Smooth muscle cell (in vitro differentiated cells): ENCODE results near the gene SLC6A11. TPM values are rescaled to one million over a fixed set of nuclear protein-coding genes. Genes with fewer than 3 reads are reported as not detected.
A peak's percentile ranks its signal among the peaks of the same experiment; 100 is the strongest.

Experiments
- DNase-seq: peaks from one replicate; lab custom pipeline; 2025; ENCODE audit not compliant: unreplicated experiment; lab: John Stamatoyannopoulos, UW
- H2AFZ ChIP-seq: fragments of 200-600 bp; sonication (generic); 2 replicates; pipeline ENCODE4 v1.6.0; 2016; ENCODE audit warnings: antibody characterized with exemption, low read depth, mild to moderate bottlenecking
- H3F3A ChIP-seq: fragments of 200-600 bp; sonication (generic); 2 replicates; pipeline ENCODE4 v1.6.0; 2017; ENCODE audit warnings: antibody characterized with exemption, low read depth
- H3K27ac ChIP-seq: fragments of 200-600 bp; sonication (generic); 2 replicates; pipeline ENCODE4 v1.5.1; 2016; ENCODE audit warnings: low read depth, mild to moderate bottlenecking
- H3K27me3 ChIP-seq: fragments of 200-600 bp; sonication (generic); 2 replicates; pipeline ENCODE4 v1.6.1; 2016; ENCODE audit warnings: low read depth, mild to moderate bottlenecking
- H3K36me3 ChIP-seq: fragments of 200-600 bp; sonication (generic); 2 replicates; pipeline ENCODE4 v1.5.1; 2016; ENCODE audit warnings: low read depth
- H3K4me1 ChIP-seq: fragments of 200-600 bp; sonication (generic); 2 replicates; pipeline ENCODE4 v1.5.1; 2016; ENCODE audit warnings: low read depth
- H3K4me2 ChIP-seq: fragments of 200-600 bp; sonication (generic); 2 replicates; pipeline ENCODE4 v1.6.0; 2016; ENCODE audit warnings: mild to moderate bottlenecking
- H3K4me3 ChIP-seq: fragments of 200-600 bp; sonication (generic); 2 replicates; pipeline ENCODE4 v1.5.1; 2016; ENCODE audit warnings: mild to moderate bottlenecking
- H3K79me2 ChIP-seq: fragments of 200-600 bp; sonication (generic); 2 replicates; pipeline ENCODE4 v1.6.0; 2016; ENCODE audit warnings: low read depth, mild to moderate bottlenecking
- H3K9ac ChIP-seq: fragments of 200-600 bp; sonication (generic); 2 replicates; pipeline ENCODE4 v1.6.0; 2016; ENCODE audit warnings: low read depth
- H3K9me3 ChIP-seq: fragments of 200-600 bp; sonication (generic); replicated peaks from 2 replicates; pipeline ENCODE4 v1.5.1; 2016; ENCODE audit warnings: low read depth
- H4K20me1 ChIP-seq: fragments of 200-600 bp; sonication (generic); 2 replicates; pipeline ENCODE4 v1.6.0; 2016; ENCODE audit warnings: low read depth
- CTCF ChIP-seq: fragments of 200-600 bp; sonication (generic); IDR thresholded peaks from 2 replicates; pipeline ENCODE4 v1.5.1; 2017; ENCODE audit warnings: borderline replicate concordance, mild to moderate bottlenecking, antibody characterized with exemption; ENCODE audit not compliant: insufficient read depth, poor library complexity, severe bottlenecking
- WGBS: methylation state at CpG from one replicate; pipeline ENCODE4 v1.1.7; 2016; ENCODE audit warnings: low lambda C conversion rate; 5-methylcytosine and 5-hydroxymethylcytosine counted together
- polyA plus RNA-seq: library from polyadenylated mRNA; unstranded; fragments of >200 nt; fragmentation: Nextera tagmentation; extraction: Ambion mirVana; gene quantifications from 2 replicates; pipeline ENCODE4 v1.2.1, GENCODE V29; 2016
- total RNA-seq: library from RNA; depleted of rRNA; stranded (reverse); fragments of >200 nt; gene quantifications from 2 replicates; pipeline ENCODE4 v1.2.3, GENCODE V29; 2014

The SLC6A11 gene
- total and polyA plus RNA-seq, 2 experiments from 2014 or later, result not detected

DNA sequence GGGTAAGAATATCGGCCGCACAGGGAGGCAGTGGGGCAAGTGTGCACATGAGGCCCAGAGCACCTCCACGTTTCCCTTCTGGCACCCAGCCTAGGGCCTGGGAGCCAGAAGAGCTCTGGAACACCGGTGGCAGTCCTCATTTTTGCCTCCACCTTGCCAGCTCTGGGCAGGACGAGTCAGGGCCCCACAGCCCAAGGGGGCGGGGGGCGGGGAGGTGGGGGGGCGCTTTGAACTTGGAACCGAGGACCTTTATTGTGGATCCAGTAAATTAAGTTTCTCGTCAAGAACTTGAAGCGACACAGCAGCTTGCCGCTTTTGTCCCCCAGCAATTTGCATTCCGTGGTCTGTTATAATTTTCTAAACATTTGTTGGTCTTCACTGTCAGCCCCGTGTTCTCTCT, 66.8 kb downstream of the SLC6A11 start:
- Histone ChIP-seq H3K4me1 (no peaks in the 10 kb centered on the region), H3K9me3 (no peaks in the 10 kb centered on the region), H2AFZ (no peak overlapping the region), H3K36me3 (no peaks in the 10 kb centered on the region), H3F3A (no peaks in the 10 kb centered on the region), H4K20me1 (no peaks in the 10 kb centered on the region), H3K79me2 (no peaks in the 10 kb centered on the region), H3K4me2 (no peak overlapping the region), H3K9ac (no peak overlapping the region), H3K27ac (no peak overlapping the region), H3K4me3 (no peak overlapping the region), H3K27me3 (peaks cover 38% of the 10 kb centered on the region)
- 72% methylated on average over 12 of the region's 14 CpGs for WGBS
- no peak for TF ChIP-seq CTCF
- no peak for DNase-seq

- H2AFZ ChIP-seq, result no peak overlapping the region
- no peaks in the 10 kb centered on the region for H3K79me2 ChIP-seq
- H3K4me1 ChIP-seq, result no peaks in the 10 kb centered on the region
- no peak overlapping the region for H3K4me3 ChIP-seq
- H3K9ac ChIP-seq, result no peak overlapping the region
- H4K20me1 ChIP-seq, result no peaks in the 10 kb centered on the region
- H3K36me3 ChIP-seq, result no peaks in the 10 kb centered on the region
- H3K27me3 ChIP-seq, result peaks cover 44% of the 10 kb centered on the region
- no peak overlapping the region for H3K4me2 ChIP-seq
- no peaks in the 10 kb centered on the region for H3K9me3 ChIP-seq
- TF ChIP-seq CTCF, result peak; percentile 33
- H3K27ac ChIP-seq, result no peak overlapping the region
- DNase-seq, result no peak
- no peaks in the 10 kb centered on the region for H3F3A ChIP-seq
- 69% methylated on average over 7 of the region's 7 CpGs for WGBS
Measured at GRCh38 chr3:10883478-10884234, 67.6 kb downstream of the SLC6A11 start.

DNA sequence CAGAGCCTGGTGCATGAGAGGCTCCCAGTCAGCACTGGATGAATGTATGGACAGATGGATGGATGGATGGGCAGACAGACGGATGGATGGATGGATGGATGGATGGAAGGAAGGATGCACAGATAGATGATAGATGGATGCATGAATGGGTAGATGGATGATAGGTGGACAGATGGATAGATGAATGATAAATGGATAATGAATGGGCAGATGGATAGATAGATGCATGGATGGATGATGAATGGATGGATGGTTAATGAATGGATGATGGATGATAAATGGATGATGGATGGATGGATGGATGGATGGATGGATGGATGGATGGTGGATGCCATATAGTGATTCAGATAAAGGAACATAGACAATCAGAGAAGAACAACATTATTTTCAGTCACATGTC, 71.0 kb downstream of the SLC6A11 start:
- Histone ChIP-seq H3K27me3 (peaks cover 31% of the 10 kb centered on the region), H3K9me3 (no peaks in the 10 kb centered on the region), H3K4me3 (no peak overlapping the region), H2AFZ (no peak overlapping the region), H3K9ac (no peak overlapping the region), H3K27ac (no peak overlapping the region), H3K4me2 (no peak overlapping the region), H3K36me3 (no peaks in the 10 kb centered on the region), H3K79me2 (no peaks in the 10 kb centered on the region), H4K20me1 (no peaks in the 10 kb centered on the region), H3K4me1 (no peaks in the 10 kb centered on the region), H3F3A (no peaks in the 10 kb centered on the region)
- DNase-seq, result no peak
- TF ChIP-seq CTCF, result no peak
- 86% methylated on average over 1 of the region's 1 CpG for WGBS
